Measurements from ENCODE around the gene UPF3A.
"Not testable (repeated sequence)": the region's sequence is repeated elsewhere in the genome, so short reads cannot be mapped to it uniquely, and the experiment has no call there.

Gene UPF3A

GRCh38 chr13:114263578-114263977 is 17.8 kb upstream of the UPF3A start:
- TF ChIP-seq CTCF (conservative IDR thresholded peaks at IDR 0.05) (no peak), ZFX (IDR thresholded peaks at IDR 0.05) (no peak)
- no peak overlapping the region for H3K27ac ChIP-seq

GRCh38 chr13:114264313-114264712 is 17.1 kb upstream of the UPF3A start:
- not testable (repeated sequence) for H3K27ac ChIP-seq

GRCh38 chr13:114264886-114265611 is 16.4 kb upstream of the UPF3A start:
- no peak overlapping the region for H3K27ac ChIP-seq
- TF ChIP-seq CTCF (conservative IDR thresholded peaks at IDR 0.05), result no peak
- TF ChIP-seq ZFX (IDR thresholded peaks at IDR 0.05), result no peak

- H3K27ac ChIP-seq, result no peak overlapping the region
- TF ChIP-seq ZFX (IDR thresholded peaks at IDR 0.05) (no peak), CTCF (conservative IDR thresholded peaks at IDR 0.05) (no peak)
Observed at GRCh38 chr13:114266241-114266640, 15.2 kb upstream of the UPF3A start.

GRCh38 chr13:114268344-114269280 is 12.8 kb upstream of the UPF3A start:
- no peak for TF ChIP-seq CTCF (conservative IDR thresholded peaks at IDR 0.05)
- TF ChIP-seq ZFX (IDR thresholded peaks at IDR 0.05), result no peak
- no peak overlapping the region for H3K27ac ChIP-seq

- TF ChIP-seq CTCF (conservative IDR thresholded peaks at IDR 0.05), result no peak
- TF ChIP-seq ZFX (IDR thresholded peaks at IDR 0.05), result no peak
- no peak overlapping the region for H3K27ac ChIP-seq
Observed at GRCh38 chr13:114269281-114269770, 12.1 kb upstream of the UPF3A start.

- TF ChIP-seq CTCF (conservative IDR thresholded peaks at IDR 0.05) (no peak), ZFX (IDR thresholded peaks at IDR 0.05) (no peak)
Observed at GRCh38 chr13:114272977-114273376, 8.4 kb upstream of the UPF3A start.

More at GRCh38 chr13:114272977-114273376, 8.4 kb upstream of the UPF3A start:
- H3K27ac ChIP-seq, result no peak overlapping the region
